ENCODE results near the gene DLX5. TPM values are rescaled to one million over a fixed set of nuclear protein-coding genes. Genes with fewer than 3 reads are reported as not detected.

DLX5 gene
- total RNA-seq, 1 experiment from 2014 or later, result not detected

GRCh38 chr7:97001656-97002554 lies 22.7 kb downstream of the DLX5 start:
- ChIA-PET POLR2A (ENCODE audit: unreplicated experiment) (no interaction called here), CTCF (no interaction called here)
- no peaks in the 10 kb centered on the region for H4K20me1 ChIP-seq (ENCODE audit: insufficient read depth)
- H2AFZ ChIP-seq, result no peak overlapping the region
- DNase-seq, result no peak
- H3F3A ChIP-seq (ENCODE audit: insufficient read depth, low read depth), result no peaks in the 10 kb centered on the region
- no peaks in the 10 kb centered on the region for H3K36me3 ChIP-seq (ENCODE audit: low read depth)
- H3K9me2 ChIP-seq (ENCODE audit: insufficient read depth), result no peaks in the 10 kb centered on the region
- no peak overlapping the region for H3K4me3 ChIP-seq
- no peak overlapping the region for H3K27ac ChIP-seq
- TF ChIP-seq CTCF (conservative IDR thresholded peaks at IDR 0.05), result no peak
- TF ChIP-seq EZH2 (IDR thresholded peaks at IDR 0.05; ENCODE audit: low read depth), result no peak
- H3K27me3 ChIP-seq (ENCODE audit: insufficient read depth, low read depth), result peaks cover 11% of the 10 kb centered on the region; the same call in 1 of the 2 replicates
- H3K79me2 ChIP-seq (ENCODE audit: low read depth), result no peaks in the 10 kb centered on the region
- no TSS peak for BruUV-seq (replicated peaks)
- no peak overlapping the region for H3K4me2 ChIP-seq
- H3K9me3 ChIP-seq (ENCODE audit: insufficient read depth, low read depth), result no peaks in the 10 kb centered on the region
- intact Hi-C loops (cut with micrococcal nuclease; ENCODE audit: unreplicated experiment), result no loop called here
- H3K4me1 ChIP-seq (replicated peaks; ENCODE audit: insufficient read depth), result no peaks in the 10 kb centered on the region

GRCh38 chr7:97001221-97001620 lies 23.4 kb downstream of the DLX5 start:
- H3K9me2 ChIP-seq (ENCODE audit: insufficient read depth), result no peaks in the 10 kb centered on the region
- no peaks in the 10 kb centered on the region for H3K36me3 ChIP-seq (ENCODE audit: low read depth)

GRCh38 chr7:96998744-96999143 lies 25.9 kb downstream of the DLX5 start:
- DNase-seq, result no peak
- Histone ChIP-seq H3K4me3 (no peak overlapping the region), H3K36me3 (ENCODE audit: low read depth) (no peaks in the 10 kb centered on the region), H3K4me2 (no peak overlapping the region), H3K4me1 (replicated peaks; ENCODE audit: insufficient read depth) (no peaks in the 10 kb centered on the region), H2AFZ (no peak overlapping the region), H3F3A (ENCODE audit: insufficient read depth, low read depth) (no peaks in the 10 kb centered on the region), H3K79me2 (ENCODE audit: low read depth) (no peaks in the 10 kb centered on the region), H3K27ac (no peak overlapping the region), H3K9me2 (ENCODE audit: insufficient read depth) (no peaks in the 10 kb centered on the region), H3K9me3 (ENCODE audit: insufficient read depth, low read depth) (no peaks in the 10 kb centered on the region), H3K27me3 (ENCODE audit: insufficient read depth, low read depth) (peaks cover 18% of the 10 kb centered on the region; the same call in 1 of the 2 replicates), H4K20me1 (ENCODE audit: insufficient read depth) (no peaks in the 10 kb centered on the region)
- no peak for TF ChIP-seq CTCF (conservative IDR thresholded peaks at IDR 0.05)
- no TSS peak for BruUV-seq (replicated peaks)
- POLR2A ChIA-PET (ENCODE audit: unreplicated experiment), result no interaction called here
- intact Hi-C loops (cut with micrococcal nuclease; ENCODE audit: unreplicated experiment), result no loop called here
- CTCF ChIA-PET, result no interaction called here

More at GRCh38 chr7:97001221-97001620, 23.4 kb downstream of the DLX5 start:
- no peak for TF ChIP-seq EZH2 (IDR thresholded peaks at IDR 0.05; ENCODE audit: low read depth)
- TF ChIP-seq CTCF (conservative IDR thresholded peaks at IDR 0.05), result no peak
- no peak for DNase-seq
- Histone ChIP-seq H3K79me2 (ENCODE audit: low read depth) (no peaks in the 10 kb centered on the region), H3F3A (ENCODE audit: insufficient read depth, low read depth) (no peaks in the 10 kb centered on the region), H3K4me3 (no peak overlapping the region), H2AFZ (no peak overlapping the region), H3K4me2 (no peak overlapping the region), H3K27ac (no peak overlapping the region), H3K4me1 (replicated peaks; ENCODE audit: insufficient read depth) (no peaks in the 10 kb centered on the region), H3K9me3 (ENCODE audit: insufficient read depth, low read depth) (no peaks in the 10 kb centered on the region), H4K20me1 (ENCODE audit: insufficient read depth) (no peaks in the 10 kb centered on the region), H3K27me3 (ENCODE audit: insufficient read depth, low read depth) (peaks cover 17% of the 10 kb centered on the region; the same call in 1 of the 2 replicates)
- intact Hi-C loops (cut with micrococcal nuclease; ENCODE audit: unreplicated experiment), result no loop called here
- BruUV-seq (replicated peaks), result no TSS peak
- ChIA-PET CTCF (no interaction called here), POLR2A (ENCODE audit: unreplicated experiment) (no interaction called here)
